Measurements from ENCODE around the gene TFRC.
"Not testable (repeated sequence)": the region's sequence is repeated elsewhere in the genome, so short reads cannot be mapped to it uniquely, and the experiment has no call there.

TFRC gene

GRCh38 chr3:196047391-196048030 is 34.4 kb downstream of the TFRC start:
- DNase-seq, result no peak

GRCh38 chr3:196044513-196044912 is 37.4 kb downstream of the TFRC start:
- no peak for DNase-seq

GRCh38 chr3:196042673-196043072 is 39.2 kb downstream of the TFRC start:
- DNase-seq, result no peak

- DNase-seq, result no peak
These were observed 42.5 kb downstream of the TFRC start for GRCh38 chr3:196039359-196039758.

GRCh38 chr3:196026059-196026458 is 55.8 kb downstream of the TFRC start:
- not testable (repeated sequence) for DNase-seq

GRCh38 chr3:196024968-196025367 is 56.9 kb downstream of the TFRC start:
- no peak for DNase-seq

- DNase-seq, result no peak
These were observed 57.9 kb downstream of the TFRC start for GRCh38 chr3:196023947-196024346.

DNA sequence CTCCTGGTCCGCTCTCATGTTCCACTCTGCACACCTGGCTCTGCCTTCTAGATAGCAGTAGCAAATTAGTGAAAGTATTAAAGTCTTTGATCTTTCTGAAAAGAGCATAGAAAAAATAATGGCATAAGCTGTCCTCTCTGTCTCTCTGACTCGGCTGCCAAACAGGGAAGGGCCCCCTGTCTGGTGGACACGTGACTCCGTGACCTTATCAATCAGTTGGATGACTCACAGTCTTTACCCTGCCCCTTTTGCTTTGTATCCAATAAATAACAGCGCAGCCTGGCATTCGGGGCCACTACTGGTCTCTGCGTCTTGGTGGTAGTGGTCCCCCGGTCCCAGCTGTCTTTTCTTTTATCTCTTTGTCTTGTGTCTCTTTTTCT is 59.4 kb downstream of the TFRC start:
- DNase-seq, result not testable (repeated sequence)

- DNase-seq, result no peak
These were observed 61.5 kb downstream of the TFRC start for GRCh38 chr3:196020373-196020772.

DNA sequence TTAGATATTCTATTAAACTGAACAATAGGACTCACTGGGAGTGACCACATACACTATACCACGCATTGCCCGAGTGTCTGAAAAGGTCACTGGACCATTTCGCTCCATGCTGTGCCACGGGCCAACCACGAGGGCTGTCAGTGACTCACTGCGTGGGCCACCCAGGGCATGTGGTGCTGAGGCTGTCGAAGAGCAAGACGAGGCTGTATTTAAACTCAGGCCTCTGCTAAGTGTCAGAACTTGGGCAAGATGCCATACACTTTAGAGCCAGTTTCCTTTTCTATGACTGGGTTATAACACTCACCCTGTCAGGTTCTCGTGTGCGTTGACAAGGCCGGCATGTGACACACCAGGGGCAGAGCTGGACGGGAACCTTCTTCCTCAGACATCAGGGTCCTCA is 62.3 kb downstream of the TFRC start:
- not testable (repeated sequence) for DNase-seq

GRCh38 chr3:196018159-196018558 is 63.7 kb downstream of the TFRC start:
- not testable (repeated sequence) for DNase-seq

- no peak for DNase-seq
These were observed 65.4 kb downstream of the TFRC start for GRCh38 chr3:196016485-196016884.

- no peak for DNase-seq
These were observed 65.8 kb downstream of the TFRC start for GRCh38 chr3:196016059-196016458.

DNA sequence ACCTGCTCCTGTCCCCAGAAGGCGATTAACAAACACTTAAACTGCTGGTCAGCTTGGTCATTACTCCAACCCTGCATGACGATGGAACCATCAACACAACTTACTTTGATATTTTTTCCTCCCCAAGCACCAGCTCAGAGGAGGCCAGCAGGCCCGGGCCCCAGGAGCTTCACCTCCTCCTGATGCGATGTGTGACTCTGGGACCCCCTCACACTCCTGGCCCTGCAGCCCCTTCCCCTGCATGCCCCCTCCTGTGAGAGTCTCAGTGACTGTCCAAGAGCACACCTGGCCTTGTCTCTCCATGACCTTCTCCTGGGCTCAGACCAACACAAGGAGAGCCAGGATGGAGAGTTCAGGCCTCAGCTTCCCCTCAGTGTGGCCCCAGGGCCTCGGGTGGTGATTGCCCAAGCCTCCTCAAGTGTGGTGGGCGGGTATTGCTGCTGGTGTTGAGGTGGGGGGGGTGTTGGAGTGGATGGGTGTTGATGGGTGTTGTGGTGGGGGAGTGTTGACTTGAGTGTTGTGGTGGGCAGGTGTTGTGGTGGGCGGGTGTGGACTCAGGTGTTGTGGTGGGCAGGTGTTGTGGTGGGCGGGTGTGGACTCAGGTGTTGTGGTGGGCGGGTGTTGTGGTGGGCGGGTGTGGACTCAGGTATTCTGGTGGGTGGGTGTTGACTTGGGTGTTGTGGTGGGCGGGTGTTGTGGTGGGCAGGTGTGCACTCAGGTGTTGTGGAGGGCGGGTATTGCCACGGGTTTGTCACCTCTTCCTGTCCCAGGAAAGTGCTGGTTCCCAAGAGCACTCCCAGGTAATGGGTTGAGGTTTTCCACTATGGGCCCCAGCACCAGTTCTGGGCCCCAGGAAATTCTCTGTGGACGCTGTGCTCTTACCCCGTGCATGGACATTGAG is 68.1 kb downstream of the TFRC start:
- no peak for DNase-seq

GRCh38 chr3:196012941-196013476 is 68.9 kb downstream of the TFRC start:
- no peak for DNase-seq

DNA sequence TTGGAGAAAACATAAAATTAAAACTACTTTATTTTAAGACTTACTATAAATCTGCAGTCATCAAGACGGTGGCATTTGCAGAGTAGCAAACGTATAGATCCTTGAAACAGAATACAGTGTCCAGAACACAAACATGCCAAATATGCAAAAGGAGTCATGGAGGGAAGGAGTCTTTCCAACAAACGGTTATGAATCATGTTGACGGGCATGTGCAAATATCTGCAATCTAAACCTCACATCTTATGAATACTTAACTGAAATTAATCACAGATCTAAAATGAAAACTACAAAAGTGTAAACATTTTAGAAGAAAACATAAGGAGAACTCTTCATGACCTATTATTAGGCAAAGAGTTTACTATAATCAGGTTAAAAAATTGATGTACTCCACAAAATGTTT is 69.4 kb downstream of the TFRC start:
- no peak for DNase-seq

- DNase-seq, result no peak
These were observed 72.4 kb downstream of the TFRC start for GRCh38 chr3:196009456-196009855.

DNA sequence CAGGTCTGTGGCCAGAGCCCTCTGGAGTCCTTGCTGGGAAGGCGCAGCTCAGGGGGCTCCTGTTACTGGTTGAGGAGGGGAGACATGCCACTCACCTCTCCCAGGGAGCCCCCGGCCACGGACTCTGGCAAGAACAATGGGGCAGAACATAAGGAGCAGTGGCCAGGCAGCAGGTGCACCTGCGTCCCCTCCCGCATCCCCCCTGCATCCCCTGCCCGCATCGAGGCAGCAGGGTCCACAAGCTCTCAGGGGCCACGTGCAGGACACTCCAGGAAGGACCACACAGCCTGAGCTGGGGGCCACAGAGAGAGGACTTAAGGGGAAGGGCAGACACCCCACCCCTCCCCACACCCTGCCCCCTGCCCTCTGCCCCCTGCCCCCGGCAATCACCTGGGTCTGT is 73.0 kb downstream of the TFRC start:
- DNase-seq, result no peak

DNA sequence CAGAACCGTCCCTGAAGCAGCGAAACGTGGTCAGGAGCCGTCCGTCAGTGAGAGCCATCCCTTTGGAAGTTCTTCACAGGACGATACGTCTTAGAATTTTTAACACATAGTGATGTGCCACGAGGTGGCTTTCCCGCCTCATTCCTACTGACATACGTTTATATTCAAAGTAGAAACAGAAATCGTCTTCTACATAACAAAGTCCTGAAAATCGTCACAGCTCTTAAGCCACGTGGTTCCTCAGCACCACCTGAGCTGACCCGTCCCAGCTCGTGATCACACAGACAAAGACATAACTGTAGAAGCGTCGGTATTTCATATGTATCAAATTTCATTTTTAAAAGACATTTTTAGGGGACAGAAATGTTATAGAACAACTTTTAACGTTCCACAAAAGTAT is 73.5 kb downstream of the TFRC start:
- no peak for DNase-seq

DNA sequence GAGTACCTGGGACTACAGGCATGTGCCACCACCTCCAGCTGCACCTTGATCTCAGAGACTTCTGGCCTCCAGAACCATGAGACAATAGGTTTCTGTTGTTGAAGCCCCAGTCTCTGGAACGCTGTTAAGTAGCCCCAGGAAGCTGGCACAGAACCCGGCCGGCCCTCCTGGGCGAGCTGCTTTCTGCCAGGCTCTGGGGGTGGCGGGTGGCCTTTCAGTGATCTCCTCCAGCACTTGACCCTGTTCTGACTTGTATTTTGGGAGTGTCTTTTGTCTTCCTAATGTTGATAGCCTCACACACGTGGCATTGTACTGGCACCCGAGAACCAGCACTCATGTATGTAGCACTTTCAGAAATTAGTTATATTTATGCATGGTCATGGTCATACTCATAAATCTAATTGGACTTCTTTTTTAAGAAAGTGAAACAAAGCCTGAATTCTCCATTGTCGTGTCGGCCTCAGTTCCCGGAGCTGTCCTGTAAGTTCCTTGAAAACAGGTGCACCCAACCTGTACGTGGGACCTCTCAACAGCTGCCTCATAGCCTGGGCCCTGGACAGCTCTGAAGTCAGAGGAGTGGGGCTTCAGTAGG is 74.0 kb downstream of the TFRC start:
- no peak for DNase-seq

GRCh38 chr3:196005338-196005737 is 76.6 kb downstream of the TFRC start:
- not testable (repeated sequence) for DNase-seq

DNA sequence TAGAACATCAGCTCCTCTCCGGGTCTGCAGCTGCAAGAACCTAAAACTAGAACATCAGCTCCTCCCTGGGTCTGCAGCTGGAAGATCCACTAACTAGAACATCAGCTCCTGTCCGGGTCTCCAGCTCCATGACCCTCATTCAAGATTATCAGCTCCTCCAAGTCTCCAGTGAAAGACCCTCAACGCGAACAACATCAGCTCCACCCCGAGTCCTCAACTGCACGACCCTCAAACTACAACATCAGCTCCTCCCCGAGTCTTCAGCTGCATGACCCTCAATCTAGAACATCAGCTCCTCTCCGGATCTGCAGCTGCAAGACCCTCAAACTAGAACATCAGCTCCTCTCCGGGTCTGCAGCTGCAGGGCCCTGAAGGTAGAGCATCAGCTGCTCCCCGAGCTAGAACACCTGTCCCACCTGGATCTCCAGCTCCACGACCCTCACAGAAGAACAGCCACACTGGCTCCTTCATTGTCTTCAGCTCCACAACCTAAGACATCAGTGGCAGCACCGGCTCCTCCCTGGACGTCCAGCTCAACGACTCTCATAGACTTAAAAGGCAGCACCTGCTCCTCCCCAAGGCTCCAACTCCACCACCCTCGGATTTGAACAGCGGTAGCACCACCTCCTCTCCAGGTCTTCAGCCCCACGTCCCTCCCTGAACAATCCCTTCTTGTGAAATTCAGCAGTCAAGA is 77.4 kb downstream of the TFRC start:
- DNase-seq, result not testable (repeated sequence)

DNA sequence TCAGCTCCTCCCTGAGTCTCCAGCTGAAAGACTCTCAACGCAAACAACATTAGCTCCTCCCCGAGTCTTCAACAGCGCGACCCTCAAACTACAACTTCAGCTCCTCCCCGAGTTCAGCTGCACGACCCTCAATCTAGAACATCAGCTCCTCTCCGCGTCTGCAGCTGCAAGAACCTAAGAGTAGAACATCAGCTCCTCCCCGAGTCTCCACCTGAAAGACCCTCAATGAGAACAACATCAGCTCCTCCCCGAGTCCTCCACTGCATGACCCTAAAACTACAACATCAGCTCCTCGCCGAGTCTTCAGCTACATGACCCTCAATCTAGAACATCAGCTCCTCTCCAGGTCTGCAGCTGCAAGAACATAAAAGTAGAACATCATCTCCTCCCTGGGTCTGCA is 78.3 kb downstream of the TFRC start:
- DNase-seq, result no peak

Data from effector CD8-positive, alpha-beta T cell (primary cell).